GM21390 (cell line): ENCODE data around the gene TXLNB.

ENCODE experiments used
- ATAC-seq: cut with Tn5 transposase; IDR thresholded peaks from one replicate; pipeline ENCODE4 v1.9.1; 2021; ENCODE audit not compliant: unreplicated experiment

TXLNB gene

GRCh38 chr6:139275279-139276055 lies 16.3 kb downstream of the TXLNB start:
- no peak for ATAC-seq

GRCh38 chr6:139271056-139271455 lies 20.7 kb downstream of the TXLNB start:
- peak; percentile 85 for ATAC-seq

GRCh38 chr6:139270249-139270648 lies 21.5 kb downstream of the TXLNB start:
- no peak for ATAC-seq

- no peak for ATAC-seq
Observed at GRCh38 chr6:139265512-139266190, 26.1 kb downstream of the TXLNB start.

GRCh38 chr6:139262519-139263300 lies 29.1 kb downstream of the TXLNB start:
- ATAC-seq = peak; percentile 86

GRCh38 chr6:139257821-139258398 lies 33.9 kb downstream of the TXLNB start:
- ATAC-seq = peak; percentile 50

GRCh38 chr6:139257291-139257690 lies 34.5 kb downstream of the TXLNB start:
- ATAC-seq = no peak

GRCh38 chr6:139256087-139256486 lies 35.7 kb downstream of the TXLNB start:
- no peak for ATAC-seq

GRCh38 chr6:139254196-139254595 lies 37.6 kb downstream of the TXLNB start:
- ATAC-seq = no peak

- no peak for ATAC-seq
Observed at GRCh38 chr6:139253656-139254055, 38.1 kb downstream of the TXLNB start.

- ATAC-seq = no peak
Observed at GRCh38 chr6:139251691-139252390, 40.0 kb downstream of the TXLNB start.

- peak; percentile 59 for ATAC-seq
Observed at GRCh38 chr6:139251045-139251690, 40.6 kb downstream of the TXLNB start.

GRCh38 chr6:139250296-139251044 lies 41.3 kb downstream of the TXLNB start:
- ATAC-seq = peak; percentile 95

GRCh38 chr6:139249395-139249794 lies 42.4 kb downstream of the TXLNB start:
- no peak for ATAC-seq

GRCh38 chr6:139248911-139249310 lies 42.9 kb downstream of the TXLNB start:
- ATAC-seq = no peak

- no peak for ATAC-seq
Observed at GRCh38 chr6:139247618-139248017, 44.2 kb downstream of the TXLNB start.

GRCh38 chr6:139243536-139243935 lies 48.3 kb downstream of the TXLNB start:
- ATAC-seq = no peak

GRCh38 chr6:139242457-139243240 lies 49.1 kb downstream of the TXLNB start:
- no peak for ATAC-seq
